Measurements from ENCODE around the gene DOCK3.

DOCK3 gene

DNA sequence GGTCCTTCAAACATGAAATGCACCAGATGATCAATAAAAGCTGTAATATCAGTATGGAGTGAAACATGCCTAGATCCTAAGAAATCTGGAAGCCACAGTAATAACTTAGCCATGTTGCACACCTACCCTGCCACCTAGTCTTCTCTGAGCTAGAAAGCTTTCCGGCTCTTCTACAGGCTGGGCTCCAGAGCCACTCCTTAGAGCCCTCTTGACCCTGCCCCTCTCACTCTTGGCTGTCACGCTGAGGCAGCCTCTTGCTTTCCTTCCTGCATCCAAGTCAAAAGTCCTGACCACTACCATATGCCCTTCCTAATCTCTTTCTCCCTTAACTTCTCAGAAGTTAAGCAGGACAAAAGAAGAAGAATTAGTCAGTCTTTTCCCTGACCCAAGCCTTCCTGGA is 734.1 kb downstream of the DOCK3 start:
- Histone ChIP-seq H3K27ac (no peak overlapping the region), H3K4me3 (no peak overlapping the region)

DNA sequence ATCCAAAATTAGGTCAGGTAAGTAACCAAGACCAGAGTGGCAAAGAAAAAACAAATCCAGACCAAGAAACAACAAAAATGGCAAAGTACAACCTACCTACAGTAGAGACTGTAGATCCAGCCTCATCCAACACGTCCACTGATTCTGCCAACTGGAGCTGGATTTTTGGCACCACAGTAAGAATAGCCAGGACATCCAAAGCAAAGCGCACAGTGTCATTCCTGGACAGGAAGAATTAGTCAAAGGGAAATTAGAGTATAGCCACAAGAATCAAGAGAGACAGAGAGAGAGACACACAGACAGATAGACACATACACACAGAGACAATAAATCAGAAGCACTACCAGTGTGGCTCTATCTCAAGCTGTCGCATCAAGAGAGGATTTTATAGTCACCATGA is 747.5 kb downstream of the DOCK3 start:
- Histone ChIP-seq H3K27ac (no peak overlapping the region), H3K4me3 (no peak overlapping the region)

DNA sequence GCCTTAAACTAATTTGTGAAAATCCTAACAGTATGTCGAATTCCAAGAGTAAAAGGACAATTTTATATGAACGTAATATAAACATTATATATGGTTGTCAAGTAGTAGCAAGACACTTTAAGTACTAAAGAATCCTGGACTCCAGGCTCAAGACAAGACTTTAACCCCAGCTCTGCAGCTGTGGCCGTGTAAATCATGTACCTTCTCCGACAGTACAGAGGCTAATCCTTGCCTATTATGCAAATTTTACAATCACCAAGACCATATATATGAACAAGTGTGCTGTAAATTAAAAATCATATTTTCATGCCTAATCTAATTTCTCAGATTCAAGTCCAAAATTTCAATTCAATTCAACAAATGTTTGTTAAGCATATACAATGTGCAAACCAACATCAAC is 752.2 kb downstream of the DOCK3 start:
- no peak overlapping the region for H3K4me3 ChIP-seq
- H3K27ac ChIP-seq, result no peak overlapping the region

DNA sequence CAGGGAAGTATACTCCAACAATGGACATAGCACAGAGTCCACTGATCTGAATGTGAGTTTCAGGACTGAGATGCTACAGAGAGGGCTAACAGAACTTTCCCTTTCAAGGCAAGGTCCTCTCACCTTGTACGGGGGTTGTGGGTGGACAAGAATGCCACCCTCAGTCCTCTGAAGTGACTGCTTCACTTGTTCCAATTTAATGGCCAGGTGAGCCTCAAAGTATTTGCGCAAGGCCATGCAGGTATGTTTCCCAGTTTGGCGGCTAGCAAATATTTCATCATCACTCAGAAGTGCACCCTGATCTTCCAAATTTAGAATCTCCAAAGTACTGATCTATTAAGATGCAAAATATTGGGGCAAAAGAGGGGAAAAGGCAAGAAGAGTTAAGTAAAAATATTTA is 754.4 kb downstream of the DOCK3 start:
- Histone ChIP-seq H3K4me3 (no peak overlapping the region), H3K27ac (no peak overlapping the region)
